H1 (cell line): ENCODE results near the gene L3MBTL2. TPM values are rescaled to one million over a fixed set of nuclear protein-coding genes. Genes with fewer than 3 reads are reported as not detected.

Experiments
- CTCF ChIA-PET: fragments of 300-600 bp; sonication (Branson Sonifier 250); formaldehyde crosslinking; loops from one replicate; lab custom pipeline; 2021; ENCODE audit not compliant: partially characterized antibody; lab: Charles Lee
- POLR2A ChIA-PET: fragments of 300-600 bp; sonication (Branson Sonifier 250); formaldehyde crosslinking; loops from one replicate; lab custom pipeline; 2021; ENCODE audit warnings: inconsistent platforms; ENCODE audit not compliant: partially characterized antibody; lab: Charles Lee
- DNase-seq, 2 experiments: peaks; one replicate each; pipeline versions ENCODE4 v3.0.0 to v3.0.0-alpha.2; 2010 to 2022; ENCODE audit warnings: low spot score in 2 of 2, low read depth in 1 of 2, mixed read lengths in 1 of 2
- FAIRE-seq: peaks from 2 replicates; lab custom pipeline; 2011; peaks lifted over from hg19 to GRCh38; lab: Jason Lieb, UNC
- H2AFZ ChIP-seq: 2 replicates; pipeline ENCODE4 v1.8.1; 2012; ENCODE audit warnings: low read length, inconsistent platforms
- H2AK5ac ChIP-seq: 2 replicates; pipeline ENCODE4 v1.6.1; 2013; ENCODE audit warnings: low read depth, low read length
- H2BK120ac ChIP-seq: replicated peaks from 2 replicates; pipeline ENCODE3; 2013; ENCODE audit warnings: low read depth, low read length, inconsistent platforms
- H2BK12ac ChIP-seq: 2 replicates; pipeline ENCODE4 v1.6.1; 2013; ENCODE audit warnings: low read depth, low read length
- H2BK15ac ChIP-seq: 2 replicates; pipeline ENCODE4 v1.6.1; 2013; ENCODE audit warnings: low read length
- H2BK20ac ChIP-seq: 2 replicates; pipeline ENCODE4 v1.6.1; 2013; ENCODE audit warnings: low read length
- H2BK5ac ChIP-seq: 2 replicates; pipeline ENCODE4 v1.6.1; 2013; ENCODE audit warnings: low read depth, low read length
- H3K14ac ChIP-seq: 2 replicates; pipeline ENCODE4 v1.6.1; 2013; ENCODE audit warnings: inconsistent platforms; ENCODE audit not compliant: insufficient read length
- H3K18ac ChIP-seq: 2 replicates; pipeline ENCODE4 v1.6.1; 2013; ENCODE audit warnings: low read length; ENCODE audit errors: extremely low read depth
- H3K23ac ChIP-seq: 2 replicates; pipeline ENCODE4 v1.6.1; 2013; ENCODE audit warnings: inconsistent platforms; ENCODE audit not compliant: insufficient read length
- H3K23me2 ChIP-seq: 2 replicates; pipeline ENCODE4 v1.6.1; 2013; ENCODE audit warnings: low read depth, low read length
- H3K27ac ChIP-seq: 2 replicates; pipeline ENCODE4 v1.6.1; 2011; ENCODE audit warnings: low read depth, low read length, inconsistent platforms
- H3K27me3 ChIP-seq, 4 experiments: replicated peaks in 1 of 4; 1 replicate in 1 of 4; 2 replicates in 3 of 4; pipeline versions ENCODE4 v1.6.1 to v1.8.1; 2011 to 2013; ENCODE audit warnings: low read length in 3 of 4, mild to moderate bottlenecking in 3 of 4, inconsistent platforms in 2 of 4, mixed read lengths in 2 of 4, moderate library complexity in 1 of 4; ENCODE audit not compliant: control insufficient read depth in 3 of 4, insufficient read depth in 3 of 4; ENCODE audit errors: extremely low read depth in 1 of 4
- H3K36me3 ChIP-seq, 4 experiments: 2 replicates each; pipeline versions ENCODE4 v1.6.1 to v1.8.1; 2011 to 2013; ENCODE audit warnings: mild to moderate bottlenecking in 4 of 4, low read length in 3 of 4, moderate library complexity in 2 of 4, control low read depth in 1 of 4, inconsistent platforms in 1 of 4; ENCODE audit not compliant: insufficient read depth in 4 of 4, control insufficient read depth in 2 of 4
- H3K4ac ChIP-seq: replicated peaks from 2 replicates; pipeline ENCODE3; 2013; ENCODE audit warnings: low read length, low read depth, mixed read lengths, inconsistent platforms; ENCODE audit not compliant: insufficient read length
- H3K4me1 ChIP-seq, 4 experiments: replicated peaks in 1 of 4; 1 replicate in 1 of 4; 2 replicates in 3 of 4; pipeline versions ENCODE4 v1.6.1 to v1.8.1; 2011 to 2013; ENCODE audit warnings: low read length in 3 of 4, inconsistent platforms in 2 of 4, mixed read lengths in 1 of 4; ENCODE audit not compliant: insufficient read depth in 4 of 4, control insufficient read depth in 3 of 4
- H3K4me2 ChIP-seq, 2 experiments: 2 replicates each; pipeline versions ENCODE4 v1.6.1 to v1.8.1; 2011 to 2013; ENCODE audit warnings: low read depth in 2 of 2, low read length in 2 of 2, control low read depth in 1 of 2, inconsistent platforms in 1 of 2, mild to moderate bottlenecking in 1 of 2; ENCODE audit not compliant: insufficient read depth in 1 of 2
- H3K4me3 ChIP-seq, 4 experiments: fragments of 200-600, 300-600 bp in 1 of 4; sonication (generic), shearing (Covaris generic), sonication (Bioruptor Twin) in 1 of 4; 2 replicates each; pipeline versions ENCODE4 v1.5.1 to v1.8.1; 2011 to 2016; ENCODE audit warnings: low read length in 4 of 4, low read depth in 3 of 4, control low read depth in 2 of 4, inconsistent platforms in 2 of 4, mild to moderate bottlenecking in 2 of 4, mixed read lengths in 1 of 4, moderate library complexity in 1 of 4; ENCODE audit not compliant: insufficient read depth in 2 of 4; ENCODE audit errors: extremely low read depth in 1 of 4
- H3K56ac ChIP-seq: replicated peaks from 2 replicates; pipeline ENCODE3; 2013; ENCODE audit warnings: low read depth, mild to moderate bottlenecking, mixed read lengths, low read length, inconsistent platforms; ENCODE audit not compliant: insufficient read length
- H3K79me1 ChIP-seq: 2 replicates; pipeline ENCODE4 v1.6.1; 2013; ENCODE audit warnings: low read depth, low read length, control low read depth
- H3K79me2 ChIP-seq, 2 experiments: 2 replicates each; pipeline versions ENCODE4 v1.6.1 to v1.8.1; 2012 to 2013; ENCODE audit warnings: low read length in 2 of 2, mild to moderate bottlenecking in 2 of 2, inconsistent platforms in 1 of 2; ENCODE audit not compliant: insufficient read depth in 2 of 2, control insufficient read depth in 1 of 2
- H3K9ac ChIP-seq, 4 experiments: replicated peaks in 1 of 4; 1 replicate in 1 of 4; 2 replicates in 3 of 4; pipeline versions ENCODE4 v1.6.1 to v1.8.1; 2011 to 2013; ENCODE audit warnings: low read depth in 3 of 4, low read length in 3 of 4, control low read depth in 2 of 4, mild to moderate bottlenecking in 2 of 4, moderate library complexity in 2 of 4, inconsistent platforms in 1 of 4; ENCODE audit errors: extremely low read depth in 1 of 4
- H3K9me3 ChIP-seq, 2 experiments: 2 replicates each; pipeline versions ENCODE4 v1.6.1 to v1.8.1; 2012 to 2013; ENCODE audit warnings: mild to moderate bottlenecking in 2 of 2, moderate library complexity in 2 of 2, control low read depth in 1 of 2, inconsistent platforms in 1 of 2, low read depth in 1 of 2, low read length in 1 of 2, mixed read lengths in 1 of 2; ENCODE audit not compliant: insufficient read depth in 2 of 2
- H4K20me1 ChIP-seq, 2 experiments: replicated peaks in 1 of 2; 2 replicates each; pipeline versions ENCODE3 to v1.8.1; 2011 to 2013; ENCODE audit warnings: inconsistent platforms in 2 of 2, low read length in 2 of 2, mild to moderate bottlenecking in 1 of 2; ENCODE audit not compliant: insufficient read depth in 2 of 2, control insufficient read depth in 1 of 2
- H4K5ac ChIP-seq: 2 replicates; pipeline ENCODE4 v1.6.1; 2013; ENCODE audit warnings: low read length, low read depth, mixed read lengths, inconsistent platforms; ENCODE audit not compliant: insufficient read length
- H4K8ac ChIP-seq: 2 replicates; pipeline ENCODE4 v1.8.0; 2013; ENCODE audit warnings: mild to moderate bottlenecking, moderate library complexity, low read length, inconsistent platforms; ENCODE audit not compliant: insufficient read depth; ENCODE audit errors: extremely low read depth
- H4K91ac ChIP-seq: replicated peaks from 2 replicates; pipeline ENCODE3; 2013; ENCODE audit warnings: low read length, mixed read lengths, inconsistent platforms; ENCODE audit not compliant: insufficient read length
- ASH2L ChIP-seq: fragments of 200-600, 300-600 bp; sonication (generic); IDR thresholded peaks from one replicate; pipeline ENCODE4 v1.7.1; 2017; ENCODE audit warnings: low read length
- HDAC6 ChIP-seq: IDR thresholded peaks from one replicate; pipeline ENCODE4 v1.7.1; 2012; ENCODE audit warnings: low read depth, mild to moderate bottlenecking, inconsistent platforms, low read length, moderate library complexity
- JUN ChIP-seq: IDR thresholded peaks from 2 replicates; pipeline ENCODE4 v1.6.1; 2011; ENCODE audit warnings: low read depth, mild to moderate bottlenecking, improper control_type of control experiment, low read length
- JUND ChIP-seq: IDR thresholded peaks from 2 replicates; pipeline ENCODE4 v1.6.1; 2011; ENCODE audit warnings: mild to moderate bottlenecking, improper control_type of control experiment, low read length
- TCF12 ChIP-seq: IDR thresholded peaks from 2 replicates; pipeline ENCODE4 v1.6.1; 2011; ENCODE audit warnings: low read depth, mild to moderate bottlenecking, low read length
- WGBS, 2 experiments: shearing (Covaris generic) in 1 of 2; methylation state at CpG; one replicate each; pipeline versions ENCODE4 v1.1.6 to v1.1.7; 2013 to 2015; ENCODE audit warnings: low lambda C conversion rate in 2 of 2, mixed read lengths in 2 of 2, inconsistent platforms in 1 of 2, low coverage in 1 of 2, missing lambda C conversion rate in 1 of 2; ENCODE audit not compliant: insufficient replicate concordance in 2 of 2, insufficient coverage in 1 of 2, insufficient read length in 1 of 2; ENCODE audit errors: extremely low coverage in 1 of 2, missing lambda C conversion rate in 1 of 2; 5-methylcytosine and 5-hydroxymethylcytosine counted together
- polyA plus RNA-seq, 7 experiments: library from polyadenylated mRNA; depleted of rRNA in 3 of 7; stranded (reverse) in 5 of 7; unstranded in 2 of 7; fragments of >200 nt in 5 of 7; fragments of 200-250 nt in 2 of 7; gene quantifications; 1 replicate in 5 of 7; 2 replicates in 1 of 7; 4 replicates in 1 of 7; pipeline versions ENCODE4 v1.2.1 to v1.2.3, GENCODE V29; 2011 to 2013; ENCODE audit warnings: missing spikeins in 2 of 7, mixed read lengths in 2 of 7
- total RNA-seq: library from RNA; stranded (reverse); fragmentation: NEBNext Ultra II Directional; extraction: Animal tissue kit (Norgen Biotek cat#: 25700); gene quantifications from 2 replicates; pipeline ENCODE4 v1.2.1, GENCODE V29; 2021

L3MBTL2 gene
- total and polyA plus RNA-seq, 2 of the 8 experiments (the other 6 are each of a cell fraction or from before 2014, with no cell fraction given), result 23.9 to 24.9 TPM

DNA sequence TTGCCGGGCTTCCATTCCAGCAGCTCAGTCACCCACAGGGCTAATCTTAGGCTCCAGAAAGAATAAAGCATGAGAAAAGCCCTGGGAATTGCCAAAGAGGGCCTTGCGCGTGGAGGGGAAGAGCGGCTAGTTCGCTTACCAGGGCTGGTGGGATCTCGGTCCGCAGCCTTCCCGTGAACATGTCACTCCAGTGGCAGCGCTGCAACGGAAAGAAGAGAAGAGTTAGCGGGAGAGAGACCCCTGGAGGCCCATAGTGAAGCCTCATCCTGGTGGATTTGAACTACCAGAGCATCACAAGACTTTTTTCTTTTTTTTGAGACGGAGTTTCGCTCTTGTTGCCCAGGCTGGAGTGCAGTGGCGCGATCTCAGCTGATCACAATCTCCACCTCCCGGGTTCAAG, 62.8 kb downstream of the L3MBTL2 start:
- Histone ChIP-seq H3K4me2 (no peak overlapping the region), H3K9ac (no peak overlapping the region), H2AK5ac (no peak overlapping the region), H2AFZ (no peak overlapping the region), H3K4ac (no peak overlapping the region), H3K79me2 (no peaks in the 10 kb centered on the region), H3K4me1 (no peaks in the 10 kb centered on the region), H3K27me3 (no peaks in the 10 kb centered on the region), H4K5ac (no peak overlapping the region), H3K14ac (no peak overlapping the region), H3K23ac (no peak overlapping the region), H4K20me1 (peaks cover 8 to 16% of the 10 kb centered on the region in 2 experiments), H4K91ac (no peak overlapping the region), H2BK12ac (no peak overlapping the region), H2BK5ac (no peak overlapping the region), H3K23me2 (no peaks in the 10 kb centered on the region; the same call in 1 of the 2 replicates), H3K18ac (no peak overlapping the region), H4K8ac (no peak overlapping the region), H3K36me3 (peaks cover 45 to 82% (median 73%) of the 10 kb centered on the region in 4 experiments), H2BK20ac (no peak overlapping the region), H3K27ac (no peak overlapping the region), H3K4me3 (no peak overlapping the region), H2BK120ac (no peak overlapping the region), H2BK15ac (no peak overlapping the region), H3K79me1 (peaks cover 5% of the 10 kb centered on the region; the same call in 1 of the 2 replicates), H3K9me3 (no peaks in the 10 kb centered on the region), H3K56ac (no peak overlapping the region)
- DNase-seq, result no peak
- TF ChIP-seq ASH2L, result no peak
- no peak for TF ChIP-seq JUND
- no peak for TF ChIP-seq HDAC6
- TF ChIP-seq TCF12, result no peak
- no peak for TF ChIP-seq JUN
- ChIA-PET CTCF (no interaction called here), POLR2A (interaction anchor here (0.7 to 4.6 kb wide), 4 partner anchors 9 to 48 kb away, joined by 3 to 28 read pairs (median 4); no protein-coding TSS in a partner anchor)
- 91% methylated on average over 16 of the region's 16 CpGs; no CpG with 5 or more reads in 1 of the 2 experiments for WGBS, 2 experiments
- no peak for FAIRE-seq
